ENCODE data around the gene RICTOR.

The RICTOR gene, protein sequence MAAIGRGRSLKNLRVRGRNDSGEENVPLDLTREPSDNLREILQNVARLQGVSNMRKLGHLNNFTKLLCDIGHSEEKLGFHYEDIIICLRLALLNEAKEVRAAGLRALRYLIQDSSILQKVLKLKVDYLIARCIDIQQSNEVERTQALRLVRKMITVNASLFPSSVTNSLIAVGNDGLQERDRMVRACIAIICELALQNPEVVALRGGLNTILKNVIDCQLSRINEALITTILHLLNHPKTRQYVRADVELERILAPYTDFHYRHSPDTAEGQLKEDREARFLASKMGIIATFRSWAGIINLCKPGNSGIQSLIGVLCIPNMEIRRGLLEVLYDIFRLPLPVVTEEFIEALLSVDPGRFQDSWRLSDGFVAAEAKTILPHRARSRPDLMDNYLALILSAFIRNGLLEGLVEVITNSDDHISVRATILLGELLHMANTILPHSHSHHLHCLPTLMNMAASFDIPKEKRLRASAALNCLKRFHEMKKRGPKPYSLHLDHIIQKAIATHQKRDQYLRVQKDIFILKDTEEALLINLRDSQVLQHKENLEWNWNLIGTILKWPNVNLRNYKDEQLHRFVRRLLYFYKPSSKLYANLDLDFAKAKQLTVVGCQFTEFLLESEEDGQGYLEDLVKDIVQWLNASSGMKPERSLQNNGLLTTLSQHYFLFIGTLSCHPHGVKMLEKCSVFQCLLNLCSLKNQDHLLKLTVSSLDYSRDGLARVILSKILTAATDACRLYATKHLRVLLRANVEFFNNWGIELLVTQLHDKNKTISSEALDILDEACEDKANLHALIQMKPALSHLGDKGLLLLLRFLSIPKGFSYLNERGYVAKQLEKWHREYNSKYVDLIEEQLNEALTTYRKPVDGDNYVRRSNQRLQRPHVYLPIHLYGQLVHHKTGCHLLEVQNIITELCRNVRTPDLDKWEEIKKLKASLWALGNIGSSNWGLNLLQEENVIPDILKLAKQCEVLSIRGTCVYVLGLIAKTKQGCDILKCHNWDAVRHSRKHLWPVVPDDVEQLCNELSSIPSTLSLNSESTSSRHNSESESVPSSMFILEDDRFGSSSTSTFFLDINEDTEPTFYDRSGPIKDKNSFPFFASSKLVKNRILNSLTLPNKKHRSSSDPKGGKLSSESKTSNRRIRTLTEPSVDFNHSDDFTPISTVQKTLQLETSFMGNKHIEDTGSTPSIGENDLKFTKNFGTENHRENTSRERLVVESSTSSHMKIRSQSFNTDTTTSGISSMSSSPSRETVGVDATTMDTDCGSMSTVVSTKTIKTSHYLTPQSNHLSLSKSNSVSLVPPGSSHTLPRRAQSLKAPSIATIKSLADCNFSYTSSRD (N-terminal part only)

DNA sequence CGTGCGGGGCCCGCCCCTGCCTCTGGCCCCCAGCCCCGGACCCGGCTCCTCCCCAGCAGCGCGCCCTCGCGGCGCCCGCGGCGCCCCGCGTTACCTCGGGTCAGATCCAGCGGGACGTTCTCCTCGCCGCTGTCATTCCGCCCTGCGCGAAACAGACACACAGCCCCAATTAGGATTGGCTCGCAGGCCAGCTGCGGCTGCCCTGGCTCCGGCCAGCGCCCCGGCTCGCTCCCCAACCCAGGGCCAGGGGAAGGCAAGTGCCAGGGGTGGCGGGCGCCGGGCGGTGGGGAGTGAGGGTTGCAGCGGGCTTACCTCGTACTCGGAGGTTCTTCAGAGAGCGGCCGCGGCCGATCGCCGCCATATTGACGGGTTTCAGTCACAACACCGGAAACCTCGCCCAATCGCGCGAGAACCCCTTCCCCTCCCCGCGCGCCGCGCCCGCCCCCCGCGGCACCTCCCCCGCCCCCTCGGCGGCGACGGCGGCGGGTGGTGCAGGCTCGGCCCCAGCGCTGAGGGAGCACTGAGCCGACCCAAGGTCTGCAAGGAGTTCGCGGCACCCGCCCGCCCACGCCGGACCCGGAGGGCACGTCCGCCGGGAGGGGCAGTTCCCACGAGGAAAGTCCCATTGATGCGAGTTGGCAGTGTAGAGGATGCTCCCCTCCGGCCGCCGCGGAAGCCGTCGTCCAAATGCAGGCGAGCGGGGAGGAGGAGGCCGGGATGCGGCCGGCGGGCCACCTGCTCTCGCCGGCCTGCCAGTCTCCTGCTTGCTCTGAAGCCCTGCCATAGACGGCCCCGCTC is at the start of gene RICTOR:
TSS of gene RICTOR (minus strand) at position 383 of the 798 bp plus-strand sequence. CDS start at position 361, 22 bp downstream.
- peak; percentile 90 to 93 for DNase-seq

DNA sequence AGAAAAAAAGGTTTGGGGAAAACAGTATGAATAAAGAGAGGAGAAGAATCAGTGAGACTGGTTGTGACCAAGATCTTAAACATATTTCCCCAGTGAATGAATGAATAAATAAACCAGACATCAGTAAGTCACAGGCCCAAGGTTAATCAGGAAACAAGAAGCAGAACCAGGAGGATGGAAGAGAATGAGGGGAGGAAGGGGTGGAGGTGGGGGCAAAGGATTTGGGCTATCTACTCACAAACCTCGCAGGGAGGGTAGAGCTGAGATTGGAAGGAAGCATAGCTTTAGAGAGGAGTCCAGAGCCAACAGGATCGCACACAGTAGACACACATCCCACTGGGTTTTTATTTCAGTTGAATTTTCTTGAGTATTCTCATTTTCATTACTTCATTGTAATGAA is 47.7 kb upstream of the RICTOR start:
- DNase-seq, result no peak

DNA sequence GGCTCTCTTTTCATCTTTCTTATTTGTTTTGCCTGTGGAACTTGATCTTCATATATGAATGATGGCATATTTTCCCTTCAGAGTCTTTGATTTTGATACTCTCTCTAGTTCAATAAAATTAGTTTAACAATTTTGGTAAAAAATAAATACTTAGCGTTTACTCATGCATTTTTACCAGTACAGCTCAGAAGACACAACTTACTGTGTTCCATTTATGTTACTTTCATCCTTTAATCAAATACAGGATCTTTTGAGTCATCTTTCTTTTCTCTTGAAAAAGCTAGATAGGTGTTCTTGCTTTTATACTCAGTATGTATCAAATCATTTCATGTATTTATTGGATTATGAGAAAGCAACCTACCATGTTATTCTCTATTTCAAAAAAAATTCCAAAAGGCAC is 47.1 kb upstream of the RICTOR start:
- DNase-seq, result no peak

DNA sequence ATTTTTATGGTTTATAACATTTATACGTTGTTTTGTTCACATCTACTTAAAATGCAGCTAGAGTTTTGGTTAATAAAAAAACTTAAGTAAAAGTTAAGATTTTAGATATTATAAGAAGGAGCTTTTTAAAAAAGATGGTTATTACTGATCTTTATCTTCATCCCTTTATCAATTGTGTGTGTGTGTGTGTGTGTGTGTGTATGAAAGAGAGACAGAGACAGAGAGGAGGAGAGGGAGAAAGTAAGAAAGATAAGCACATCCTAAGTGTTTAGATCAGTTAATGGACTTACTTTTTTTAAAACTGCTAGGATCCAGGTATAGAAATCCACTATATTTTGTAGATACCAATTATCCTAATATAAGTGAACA is 45.8 kb upstream of the RICTOR start:
- DNase-seq, result no peak

DNA sequence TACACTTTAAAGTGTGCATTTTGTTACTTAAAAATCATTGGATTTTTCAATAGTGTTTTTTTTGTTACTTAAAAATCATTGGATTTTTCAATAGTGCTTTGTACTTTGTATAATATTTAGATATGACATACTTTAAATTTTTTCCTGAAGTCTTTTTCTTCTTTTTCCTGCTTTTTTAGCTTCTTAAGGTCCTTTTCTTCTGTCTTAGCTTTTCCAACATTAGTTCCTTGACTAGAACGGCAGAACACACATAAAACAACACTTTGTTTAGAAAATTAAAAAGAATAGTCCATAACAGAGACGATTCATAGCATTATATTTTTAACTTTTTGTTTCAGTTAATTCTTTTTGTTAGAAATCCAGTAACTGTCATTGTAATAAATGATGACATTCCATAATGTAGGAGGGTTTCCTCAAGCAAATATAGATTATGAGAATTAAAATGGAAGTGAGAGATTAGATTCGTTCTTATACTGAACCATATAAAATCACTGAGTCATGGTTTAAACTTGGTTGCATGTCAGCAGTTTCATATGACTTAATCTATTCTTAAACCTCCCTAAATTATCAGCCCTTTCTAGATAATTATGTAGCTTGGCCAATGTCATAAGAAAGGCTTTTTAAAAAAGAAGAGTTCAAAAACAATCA is 45.3 kb upstream of the RICTOR start:
- no peak for DNase-seq

DNA sequence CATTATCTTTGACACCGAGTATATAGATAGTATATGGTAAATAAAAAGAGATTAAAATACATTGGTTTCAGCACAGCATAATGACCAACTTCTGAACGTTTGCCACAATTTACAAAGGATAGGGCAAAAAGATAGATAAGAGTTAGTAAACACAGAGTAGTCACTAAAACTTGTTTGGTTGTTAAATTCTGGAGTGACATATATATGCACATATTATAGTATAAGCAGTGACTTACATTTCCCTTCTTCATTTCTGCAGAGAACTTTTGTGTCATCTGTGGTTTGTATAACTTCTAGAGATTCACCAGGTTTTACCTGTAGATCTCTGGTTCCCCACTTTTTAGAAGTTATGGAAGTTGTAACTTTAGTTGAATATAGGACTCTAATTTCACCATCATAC is 44.4 kb upstream of the RICTOR start:
- DNase-seq, result no peak

DNA sequence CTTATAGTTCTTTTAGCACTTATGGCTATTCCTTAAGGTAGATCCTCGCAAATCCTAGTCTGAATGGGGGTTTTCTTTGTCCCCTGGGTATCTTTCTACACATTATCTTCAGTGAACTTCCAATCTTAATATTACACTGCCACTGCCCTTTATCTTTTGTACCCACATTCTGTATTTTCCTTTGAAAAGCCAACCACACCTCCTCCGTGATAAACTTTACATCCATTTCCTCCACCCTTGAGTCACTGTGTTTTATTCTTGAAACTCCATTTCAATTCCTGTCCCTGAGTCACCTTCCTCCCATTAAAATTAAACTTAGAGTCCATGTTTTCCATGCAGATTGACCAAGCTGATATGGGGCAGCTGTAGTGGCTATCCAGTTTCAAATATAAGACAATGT is 43.2 kb upstream of the RICTOR start:
- no peak for DNase-seq

DNA sequence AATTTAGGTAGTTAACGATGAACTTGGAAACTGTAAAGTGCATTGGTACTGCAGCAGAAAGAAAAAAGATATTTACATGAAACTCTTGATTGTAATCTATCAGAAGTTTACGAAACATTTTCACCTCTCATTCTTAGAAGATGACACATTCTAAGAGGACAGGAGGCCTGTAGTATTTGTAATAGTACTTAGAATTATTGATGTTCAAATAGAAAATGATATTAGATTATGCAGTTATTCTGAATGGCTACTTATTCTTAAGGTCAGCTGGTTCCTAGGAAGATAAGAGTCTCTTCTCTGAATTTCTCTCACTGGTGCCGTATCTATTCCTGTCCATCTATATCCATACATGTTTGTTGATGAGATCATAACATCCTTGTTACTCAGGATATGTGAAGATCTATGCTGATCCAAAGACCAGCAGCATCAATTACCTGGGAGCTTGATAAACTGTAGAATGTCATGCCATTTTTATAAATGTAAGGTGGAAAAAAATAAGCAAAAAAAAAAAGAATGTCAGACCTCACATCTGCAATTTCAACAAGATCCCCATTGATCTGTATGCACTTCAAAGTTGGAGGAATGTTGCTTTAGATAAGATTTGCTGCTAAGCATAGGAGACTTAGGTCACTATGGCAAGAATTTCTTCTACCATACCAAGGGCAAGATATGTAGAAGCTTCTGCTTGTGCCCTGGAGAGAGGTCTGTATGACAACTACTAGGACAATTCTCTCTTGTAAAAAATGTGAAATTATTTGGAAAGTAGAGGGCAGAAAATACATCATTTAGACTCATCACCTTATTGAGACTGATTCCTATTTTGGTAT is 42.4 kb upstream of the RICTOR start:
- DNase-seq, result no peak

DNA sequence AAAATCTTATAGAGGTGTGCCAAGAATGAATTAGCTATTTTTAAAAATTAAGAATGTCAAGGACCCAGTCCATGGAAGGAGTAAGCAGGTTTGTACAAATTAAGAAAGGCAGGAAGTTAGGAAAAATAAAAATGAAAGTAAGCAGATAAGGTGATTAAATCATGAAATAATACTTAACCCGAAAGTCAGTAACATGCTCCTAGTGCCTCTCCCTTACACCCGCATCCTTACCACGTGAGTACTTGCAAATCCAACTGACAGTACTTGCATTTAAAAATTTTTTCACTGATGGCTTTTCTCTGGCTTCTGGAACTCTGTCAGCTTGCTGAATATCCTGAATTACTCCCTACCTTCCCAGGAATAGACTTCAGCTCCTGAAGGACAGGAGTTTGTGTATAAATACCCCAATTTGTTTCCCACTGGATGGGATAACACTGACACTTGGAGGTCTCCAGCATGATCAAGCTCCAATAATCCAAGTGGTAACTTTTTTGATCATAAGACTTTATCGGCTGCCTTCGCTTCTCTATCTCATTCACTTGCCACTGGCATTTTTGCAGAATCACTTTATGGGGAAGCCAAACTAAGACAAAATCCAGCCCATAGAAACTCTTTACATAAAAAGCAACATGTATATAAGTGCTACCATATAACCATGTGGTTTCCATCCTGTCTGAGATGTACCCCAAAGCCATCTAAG is 41.6 kb upstream of the RICTOR start:
- no peak for DNase-seq

DNA sequence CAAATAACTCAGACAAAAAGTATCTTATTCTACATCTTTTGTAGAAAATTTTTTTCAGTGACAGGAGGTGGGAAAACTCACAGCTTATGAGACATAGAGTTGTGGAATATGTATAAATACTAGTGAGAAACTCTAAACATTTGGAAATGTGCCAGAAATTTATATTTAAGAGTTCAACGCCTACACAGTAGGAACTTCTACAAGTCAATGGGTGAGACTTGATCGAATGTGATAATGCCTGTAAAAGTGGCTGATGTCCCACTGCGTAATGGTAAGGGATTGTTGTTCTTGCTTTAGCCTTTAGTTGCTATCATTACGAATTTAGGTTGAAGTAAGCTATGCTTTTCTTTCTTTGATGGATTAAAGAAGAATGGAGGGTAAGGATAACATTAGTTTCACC is 40.0 kb upstream of the RICTOR start:
- DNase-seq, result no peak

DNA sequence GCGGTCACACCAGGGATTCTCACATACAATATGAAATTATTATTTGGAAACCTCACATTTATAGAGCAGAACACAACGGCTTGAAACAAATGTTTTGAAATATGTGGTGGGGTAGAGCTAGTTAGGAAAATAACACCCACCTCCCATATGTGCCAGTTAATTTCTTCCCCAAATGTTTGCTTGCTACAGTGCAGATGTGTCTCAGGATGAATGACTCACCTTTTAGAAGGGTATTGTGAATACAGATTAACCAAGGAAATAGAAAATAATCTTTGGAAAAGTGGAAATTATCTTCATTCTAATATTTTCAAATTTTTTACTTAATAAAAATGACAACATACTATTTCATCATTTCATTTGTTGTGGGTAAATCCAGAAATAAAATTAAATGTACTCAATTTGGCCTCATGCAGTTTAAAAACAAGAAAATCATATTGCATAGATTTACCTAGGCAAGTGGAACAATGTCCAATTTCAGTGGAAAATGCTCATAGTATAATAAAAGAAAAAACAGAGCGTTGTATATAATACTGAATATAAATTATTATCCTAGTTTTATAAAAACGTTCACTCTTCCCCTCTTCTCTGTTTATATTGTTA is 39.3 kb upstream of the RICTOR start:
- DNase-seq, result no peak

DNA sequence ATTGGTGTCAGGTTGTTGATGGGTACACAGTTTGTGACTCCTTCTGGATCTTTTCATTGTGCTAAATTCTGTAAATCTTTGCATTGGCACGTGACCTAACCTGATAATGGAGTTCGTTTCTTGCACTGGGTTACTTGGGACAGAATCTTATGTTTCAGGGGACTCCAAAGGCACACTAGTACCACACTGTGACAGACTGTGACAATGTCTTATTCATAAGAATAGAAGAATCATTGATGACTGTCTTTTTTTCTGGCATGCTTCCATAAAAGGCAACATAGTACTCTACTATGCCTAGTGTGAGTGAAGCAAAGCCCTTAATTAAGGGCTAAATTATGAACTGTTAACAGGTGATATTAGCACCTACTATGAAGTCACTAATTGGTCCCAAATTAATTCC is 35.4 kb upstream of the RICTOR start:
- no peak for DNase-seq

DNA sequence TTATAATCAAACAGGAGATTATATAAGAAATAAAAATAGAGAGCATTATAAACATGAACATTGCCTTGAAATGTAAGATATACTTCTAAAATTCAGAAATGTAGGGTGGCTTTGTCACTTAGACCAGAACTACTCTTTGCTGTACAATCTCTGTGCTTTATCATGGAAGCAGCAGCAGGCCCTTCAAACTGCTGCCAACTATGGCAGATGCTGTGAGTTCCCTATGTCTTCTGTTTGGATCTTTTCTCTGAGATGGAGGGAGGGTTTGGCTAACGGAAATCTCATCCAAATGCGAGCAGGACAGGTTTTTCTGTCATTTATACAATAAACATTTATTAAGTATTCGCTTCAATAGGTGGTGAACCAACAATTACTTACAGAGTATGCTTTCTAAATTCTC is 34.8 kb upstream of the RICTOR start:
- DNase-seq, result no peak

DNA sequence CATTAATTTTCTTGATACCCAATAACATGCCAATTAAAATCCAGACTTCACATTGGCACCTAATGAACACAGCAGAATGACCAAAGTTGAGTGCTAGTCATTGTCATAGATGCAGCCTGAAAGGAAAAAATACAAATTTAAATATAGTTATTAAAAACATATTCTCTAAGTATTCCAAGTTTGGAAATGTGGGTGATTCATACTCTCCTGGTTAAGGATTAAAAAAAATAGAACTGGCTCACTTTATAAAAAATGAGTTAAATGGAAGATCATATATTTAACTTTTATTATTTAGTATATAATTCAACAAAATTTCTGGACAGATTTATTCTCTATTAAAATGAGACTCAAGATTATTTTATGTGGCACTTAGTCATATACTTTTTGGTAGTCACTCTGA is 33.2 kb upstream of the RICTOR start:
- no peak for DNase-seq

DNA sequence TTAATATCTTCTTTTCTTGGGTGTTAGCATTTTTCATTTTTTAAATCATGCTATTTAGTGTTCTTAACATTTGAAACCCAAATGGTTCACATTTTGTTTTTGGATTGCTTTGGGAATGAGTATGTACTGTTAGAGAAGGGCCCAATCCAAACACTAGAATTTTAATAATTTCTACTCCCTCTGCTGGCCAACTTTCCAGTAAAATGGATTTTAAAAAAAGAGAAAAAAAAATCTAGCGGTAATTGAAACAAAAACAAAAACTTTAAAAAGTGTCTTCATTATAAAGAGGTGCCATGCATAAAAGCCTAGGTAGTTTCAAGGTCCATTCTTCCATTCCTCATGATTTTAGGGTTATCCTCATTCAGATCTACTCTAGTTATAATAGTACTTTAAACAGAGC is 32.1 kb upstream of the RICTOR start:
- no peak for DNase-seq

DNA sequence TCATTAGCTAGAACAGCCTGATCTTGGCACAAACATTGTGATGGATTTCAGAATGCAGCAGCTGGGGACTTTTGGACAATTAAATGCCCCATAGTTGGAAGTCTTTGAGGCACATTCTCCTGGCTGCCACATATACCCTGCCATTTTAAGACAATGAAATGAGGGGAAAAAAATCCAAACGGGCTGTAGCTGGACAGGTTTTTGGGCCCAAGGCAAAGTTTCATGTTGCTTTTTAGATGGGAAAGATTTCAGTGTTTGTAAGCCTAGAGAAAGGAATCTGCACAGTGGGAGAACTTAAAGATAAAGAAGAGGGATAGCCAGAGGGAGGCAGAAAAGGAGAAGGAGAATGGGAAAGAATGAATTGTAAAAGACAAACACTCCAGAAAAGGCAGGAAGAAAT is 30.0 kb upstream of the RICTOR start:
- DNase-seq, result no peak

DNA sequence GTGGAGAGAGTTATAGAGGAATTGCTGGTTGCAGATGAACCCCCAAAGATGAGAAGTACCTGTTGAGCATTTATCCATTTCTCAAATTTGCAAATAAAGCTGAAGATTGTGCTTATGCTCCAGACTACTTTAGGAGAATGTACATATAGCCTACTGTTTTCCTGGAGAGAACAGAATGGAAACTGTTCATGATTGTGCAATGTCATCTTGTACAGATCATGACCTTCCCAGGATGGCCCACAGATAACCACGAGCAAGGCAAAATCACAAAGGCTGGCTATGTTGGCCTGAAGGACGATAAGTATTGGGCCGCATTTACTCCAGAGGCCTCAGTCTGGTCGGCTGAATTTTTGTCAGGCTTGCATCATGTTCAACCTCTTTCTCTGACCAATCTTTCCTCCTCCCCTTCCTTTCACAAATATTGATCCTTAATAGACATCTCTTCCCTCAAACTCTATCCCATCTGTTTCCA is 28.5 kb upstream of the RICTOR start:
- DNase-seq, result no peak

DNA sequence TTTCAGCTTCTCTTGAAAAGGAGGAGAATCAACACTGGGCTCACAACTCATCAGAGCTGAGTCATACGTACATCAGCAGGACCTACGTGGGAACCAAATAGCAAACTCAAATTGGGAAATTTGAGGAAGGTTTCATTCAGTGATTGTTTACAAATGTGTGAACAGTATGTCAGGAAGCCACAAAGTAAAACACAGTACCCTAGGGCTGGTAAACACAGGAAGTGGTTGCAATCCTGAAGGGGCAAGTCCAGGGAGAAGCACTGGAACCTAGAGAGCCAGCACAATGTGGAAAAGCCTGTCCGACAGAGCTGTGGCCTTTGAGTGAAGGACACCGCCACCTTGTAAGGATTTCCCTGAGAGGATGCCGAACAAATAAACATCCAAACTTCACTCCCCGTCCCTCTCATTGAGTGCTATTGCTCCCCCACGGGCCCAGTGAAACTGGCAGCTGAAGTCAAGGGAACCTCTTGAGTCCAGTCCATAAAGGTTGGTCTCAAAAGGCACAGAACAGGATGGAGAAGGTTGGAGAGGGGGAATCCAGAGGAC is 26.7 kb upstream of the RICTOR start:
- no peak for DNase-seq

DNA sequence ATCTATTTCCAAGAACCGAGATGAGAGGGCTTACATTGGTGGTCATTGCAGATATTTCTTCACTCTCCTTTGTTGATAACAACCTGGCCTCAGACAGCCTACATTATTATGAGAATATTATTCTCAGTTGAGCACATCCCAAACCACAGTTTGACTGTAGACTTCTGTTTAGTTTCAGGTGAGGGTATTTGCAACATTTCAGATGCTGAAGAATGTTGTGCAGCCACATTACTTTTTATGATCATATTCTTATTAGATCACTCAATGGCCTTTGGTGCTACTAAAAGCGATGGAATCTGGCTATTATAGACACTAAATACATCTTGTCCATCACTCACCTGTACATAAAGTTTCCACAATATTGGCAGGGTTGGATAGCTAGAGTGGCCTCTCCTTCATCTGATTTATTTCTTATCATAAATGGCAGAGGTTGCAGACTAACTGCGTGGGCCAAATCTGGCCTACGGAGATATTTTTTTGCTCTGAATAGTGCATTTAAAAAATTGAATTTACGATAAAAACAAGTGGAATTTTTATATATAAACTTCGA is 26.2 kb upstream of the RICTOR start:
- no peak for DNase-seq
